Mesendoderm (in vitro differentiated cells): Measurements from ENCODE around the gene LARP7. TPM values are rescaled to one million over a fixed set of nuclear protein-coding genes. Genes with fewer than 3 reads are reported as not detected.

Source experiments
- DNase-seq: peaks from one replicate; pipeline ENCODE4 v3.0.0; 2013
- H2AK5ac ChIP-seq: 2 replicates; pipeline ENCODE4 v1.6.1; 2013; ENCODE audit warnings: low read length, inconsistent platforms
- H2BK120ac ChIP-seq: 2 replicates; pipeline ENCODE4 v1.6.1; 2013; ENCODE audit warnings: low read depth, mild to moderate bottlenecking, low read length, moderate library complexity, mixed read lengths
- H2BK15ac ChIP-seq: replicated peaks from 2 replicates; pipeline ENCODE4 v1.6.1; 2013; ENCODE audit warnings: low read depth, mild to moderate bottlenecking, moderate library complexity
- H2BK5ac ChIP-seq: 2 replicates; pipeline ENCODE4 v1.6.1; 2013; ENCODE audit warnings: low read length, inconsistent platforms
- H3K18ac ChIP-seq: 2 replicates; pipeline ENCODE4 v1.6.1; 2013; ENCODE audit warnings: mild to moderate bottlenecking, low read length, mixed read lengths
- H3K23ac ChIP-seq: one replicate; pipeline ENCODE4 v1.6.1; 2013; ENCODE audit warnings: low read length
- H3K27ac ChIP-seq: 2 replicates; pipeline ENCODE4 v1.5.1; 2013; ENCODE audit warnings: low read depth, mild to moderate bottlenecking, inconsistent platforms, low read length, moderate library complexity
- H3K27me3 ChIP-seq: 2 replicates; pipeline ENCODE4 v1.6.1; 2013; ENCODE audit warnings: low read length, control low read depth, mild to moderate bottlenecking, inconsistent platforms; ENCODE audit not compliant: insufficient read depth, poor library complexity
- H3K36me3 ChIP-seq: 2 replicates; pipeline ENCODE4 v1.6.1; 2013; ENCODE audit warnings: low read length, inconsistent platforms; ENCODE audit not compliant: control insufficient read depth, insufficient read depth
- H3K4ac ChIP-seq: one replicate; pipeline ENCODE4 v1.6.1; 2013; ENCODE audit warnings: low read depth, mild to moderate bottlenecking, low read length, moderate library complexity
- H3K4me1 ChIP-seq: 2 replicates; pipeline ENCODE4 v1.6.1; 2013; ENCODE audit warnings: low read depth, low read length, inconsistent platforms; ENCODE audit not compliant: control insufficient read depth
- H3K4me2 ChIP-seq: 2 replicates; pipeline ENCODE4 v1.6.1; 2013; ENCODE audit warnings: low read length
- H3K4me3 ChIP-seq: 2 replicates; pipeline ENCODE4 v1.5.1; 2013; ENCODE audit warnings: mild to moderate bottlenecking, low read length
- H3K56ac ChIP-seq: one replicate; pipeline ENCODE4 v1.6.1; 2013; ENCODE audit warnings: low read length
- H3K79me1 ChIP-seq: 2 replicates; pipeline ENCODE4 v1.6.1; 2013; ENCODE audit warnings: low read length, inconsistent platforms
- H3K79me2 ChIP-seq: 2 replicates; pipeline ENCODE4 v1.6.1; 2013; ENCODE audit warnings: mild to moderate bottlenecking, low read length; ENCODE audit not compliant: control insufficient read depth, insufficient read depth
- H3K9ac ChIP-seq: 2 replicates; pipeline ENCODE4 v1.6.1; 2013; ENCODE audit warnings: low read length, inconsistent platforms
- H4K5ac ChIP-seq: one replicate; pipeline ENCODE4 v1.6.1; 2013; ENCODE audit warnings: low read length
- H4K8ac ChIP-seq: one replicate; pipeline ENCODE4 v1.6.1; 2013; ENCODE audit warnings: low read depth, mild to moderate bottlenecking, control low read depth, low read length, moderate library complexity
- WGBS: extraction: QIAGEN DNeasy Blood & Tissue Kit; methylation state at CpG from one replicate; pipeline ENCODE4 v1.1.7; 2013; ENCODE audit warnings: low lambda C conversion rate, missing lambda C conversion rate; ENCODE audit not compliant: insufficient coverage; ENCODE audit errors: extremely low coverage; 5-methylcytosine and 5-hydroxymethylcytosine counted together
- polyA plus RNA-seq, 2 experiments: library from polyadenylated mRNA; stranded (reverse); fragments of 200-250 nt; gene quantifications; one replicate each; pipeline ENCODE4 v1.2.3, GENCODE V29; 2013

Gene LARP7
- polyA plus RNA-seq (2013, experiment 1 of 2) = 135 TPM
- 145 TPM for polyA plus RNA-seq (2013, experiment 2 of 2)

- Histone ChIP-seq H2BK15ac (no peak within 1 kb of the TSS), H4K8ac (peak within 1 kb of the TSS; percentile 98), H2BK120ac (no peak within 1 kb of the TSS), H2AK5ac (no peak within 1 kb of the TSS), H3K4ac (no peak within 1 kb of the TSS), H2BK5ac (peak within 1 kb of the TSS; percentile 17), H3K4me3 (peak within 1 kb of the TSS; percentile 96), H3K79me2 (peaks cover 36% of the 10 kb centered on the region), H4K5ac (no peak within 1 kb of the TSS), H3K4me2 (peak within 1 kb of the TSS; percentile 87), H3K79me1 (peaks cover 7% of the 10 kb centered on the region), H3K27me3 (no peaks in the 10 kb centered on the region), H3K23ac (no peak within 1 kb of the TSS), H3K27ac (peak within 1 kb of the TSS; percentile 86), H3K36me3 (no peaks in the 10 kb centered on the region), H3K4me1 (peaks cover 6% of the 10 kb centered on the region), H3K56ac (peak within 1 kb of the TSS; percentile 92), H3K9ac (peak within 1 kb of the TSS; percentile 90), H3K18ac (peak within 1 kb of the TSS; percentile 29)
- WGBS = no CpG with 5 or more reads among the region's 66 CpGs
- DNase-seq = peak; percentile 100
Measured at GRCh38 chr4:112636688-112637551, at the start of gene LARP7, which contains the start of gene ZGRF1. Gene LARP7 (plus strand): TSS chr4:112637143. CDS start chr4:112644670, 7,527 bp downstream. Gene ZGRF1 (minus strand): TSS chr4:112636909. CDS start chr4:112633176, 3,733 bp downstream.

DNA sequence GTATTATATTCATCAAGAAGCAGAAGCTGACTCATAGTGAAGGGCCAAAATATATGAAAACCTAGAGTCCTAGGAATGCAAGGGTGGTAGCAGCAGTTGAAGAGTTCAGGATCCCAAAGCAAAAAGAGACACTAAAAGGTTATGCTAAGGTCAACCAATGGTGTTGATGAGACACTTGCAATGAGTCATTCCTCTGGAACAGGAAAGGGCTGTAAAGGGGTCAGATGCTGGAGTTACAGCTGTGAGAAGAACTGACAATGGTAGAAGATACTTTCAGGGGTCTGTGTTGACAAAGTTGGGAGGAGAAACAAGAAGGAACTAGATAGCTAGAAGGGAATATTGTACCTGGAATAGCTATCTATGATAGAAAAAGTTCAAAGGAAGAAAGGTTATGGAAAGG lies 47.7 kb upstream of the LARP7 start:
- Histone ChIP-seq H3K23ac (no peak overlapping the region), H2BK5ac (no peak overlapping the region)

GRCh38 chr4:112591593-112591992 lies 45.4 kb upstream of the LARP7 start:
- Histone ChIP-seq H3K56ac (no peak overlapping the region), H3K9ac (no peak overlapping the region), H2BK5ac (no peak overlapping the region), H3K4me3 (no peak overlapping the region), H4K8ac (no peak overlapping the region), H3K4me2 (no peak overlapping the region), H4K5ac (no peak overlapping the region), H3K79me2 (no peaks in the 10 kb centered on the region), H2BK15ac (no peak overlapping the region), H3K18ac (no peak overlapping the region), H3K79me1 (no peaks in the 10 kb centered on the region), H3K36me3 (no peaks in the 10 kb centered on the region), H2BK120ac (no peak overlapping the region), H3K4ac (no peak overlapping the region), H2AK5ac (no peak overlapping the region), H3K23ac (no peak overlapping the region), H3K27ac (no peak overlapping the region), H3K27me3 (no peaks in the 10 kb centered on the region), H3K4me1 (no peaks in the 10 kb centered on the region)
- WGBS = no CpG with 5 or more reads among the region's 1 CpG
- peak; percentile 17 for DNase-seq

More for the DNA sequence above, 47.7 kb upstream of the LARP7 start:
- no peaks in the 10 kb centered on the region for H3K27me3 ChIP-seq
- no peak overlapping the region for H4K5ac ChIP-seq
- no peak overlapping the region for H3K4me3 ChIP-seq
- peak; percentile 48 for DNase-seq
- no peak overlapping the region for H2BK120ac ChIP-seq
- H3K9ac ChIP-seq = no peak overlapping the region
- no peak overlapping the region for H2AK5ac ChIP-seq
- no peak overlapping the region for H3K4me2 ChIP-seq
- no peaks in the 10 kb centered on the region for H3K4me1 ChIP-seq
- H3K18ac ChIP-seq = no peak overlapping the region
- no peaks in the 10 kb centered on the region for H3K36me3 ChIP-seq
- no peak overlapping the region for H2BK15ac ChIP-seq
- H3K27ac ChIP-seq = no peak overlapping the region
- no peaks in the 10 kb centered on the region for H3K79me1 ChIP-seq
- no peak overlapping the region for H3K4ac ChIP-seq
- no peaks in the 10 kb centered on the region for H3K79me2 ChIP-seq
- H3K56ac ChIP-seq = no peak overlapping the region
- no peak overlapping the region for H4K8ac ChIP-seq

DNA sequence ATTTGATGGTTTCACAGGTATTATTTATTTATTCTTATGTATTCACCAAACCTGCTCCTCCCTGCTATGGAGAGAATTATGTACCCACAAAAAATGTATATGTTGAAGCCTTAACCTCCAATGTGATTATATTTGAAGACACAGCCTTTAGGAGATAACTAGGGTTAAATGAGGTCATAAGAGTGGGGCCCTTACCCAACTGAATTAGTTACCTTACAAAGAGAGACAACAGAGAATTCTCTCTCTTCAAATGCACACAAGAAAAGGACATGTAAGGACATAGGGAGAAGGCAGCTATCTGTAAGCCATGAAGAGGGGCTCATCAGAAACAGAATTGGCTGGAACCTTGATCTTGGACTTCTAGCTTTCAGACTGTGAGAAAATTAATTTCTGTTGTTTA lies 44.2 kb upstream of the LARP7 start:
- Histone ChIP-seq H3K9ac (no peak overlapping the region), H2BK120ac (no peak overlapping the region), H3K36me3 (no peaks in the 10 kb centered on the region), H3K4ac (no peak overlapping the region), H3K4me2 (no peak overlapping the region), H4K5ac (no peak overlapping the region), H3K4me3 (no peak overlapping the region), H3K4me1 (no peaks in the 10 kb centered on the region), H3K79me2 (no peaks in the 10 kb centered on the region), H2BK15ac (no peak overlapping the region), H2AK5ac (no peak overlapping the region), H2BK5ac (no peak overlapping the region), H3K27me3 (no peaks in the 10 kb centered on the region), H3K79me1 (no peaks in the 10 kb centered on the region), H3K27ac (no peak overlapping the region), H3K56ac (no peak overlapping the region), H4K8ac (no peak overlapping the region), H3K23ac (no peak overlapping the region), H3K18ac (no peak overlapping the region)
- DNase-seq = no peak

DNA sequence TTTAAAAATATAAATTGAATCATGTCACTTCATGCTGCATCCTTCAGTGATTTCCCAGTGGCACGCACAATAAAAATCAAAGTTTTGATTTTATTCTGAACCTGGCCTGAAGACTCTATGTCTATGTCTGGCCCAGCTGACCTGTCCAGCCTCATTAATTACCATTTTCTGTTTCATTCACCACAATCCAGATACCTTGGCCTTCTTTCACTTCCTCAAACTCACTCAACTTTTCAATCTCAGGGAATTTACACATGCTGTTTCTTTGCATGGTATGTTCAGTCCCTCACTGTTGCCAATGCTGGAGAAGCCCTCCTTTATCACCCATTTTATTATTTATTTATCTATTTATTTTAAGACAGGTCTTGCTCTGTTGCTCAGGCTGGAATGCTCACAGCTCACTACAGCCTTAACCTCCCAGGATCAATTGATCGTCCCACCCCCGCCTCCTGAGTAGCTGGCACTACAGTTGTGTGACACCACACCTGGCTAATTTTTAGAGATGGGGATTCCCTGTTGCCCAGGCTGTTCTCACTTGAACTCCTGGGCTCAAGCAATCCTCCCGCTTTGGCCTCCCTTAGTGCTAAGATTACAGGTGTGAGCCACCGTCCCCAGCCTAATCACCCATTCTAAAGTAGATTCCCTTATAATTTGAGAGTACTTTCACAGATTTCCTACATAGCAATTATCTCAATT lies 43.4 kb upstream of the LARP7 start:
- no peak overlapping the region for H3K23ac ChIP-seq
- no peaks in the 10 kb centered on the region for H3K36me3 ChIP-seq
- H3K9ac ChIP-seq = no peak overlapping the region
- no peak overlapping the region for H4K5ac ChIP-seq
- no peak overlapping the region for H3K4me2 ChIP-seq
- H2BK120ac ChIP-seq = no peak overlapping the region
- no peaks in the 10 kb centered on the region for H3K79me2 ChIP-seq
- H3K4me3 ChIP-seq = no peak overlapping the region
- no peak overlapping the region for H3K4ac ChIP-seq
- no CpG with 5 or more reads among the region's 5 CpGs for whole genome bisulfite sequencing
- peak; percentile 2 for DNase-seq
- H3K18ac ChIP-seq = no peak overlapping the region
- no peak overlapping the region for H3K56ac ChIP-seq
- H2BK5ac ChIP-seq = no peak overlapping the region
- H2BK15ac ChIP-seq = no peak overlapping the region
- no peaks in the 10 kb centered on the region for H3K27me3 ChIP-seq
- no peaks in the 10 kb centered on the region for H3K79me1 ChIP-seq
- H4K8ac ChIP-seq = no peak overlapping the region
- H3K27ac ChIP-seq = no peak overlapping the region
- no peak overlapping the region for H2AK5ac ChIP-seq
- H3K4me1 ChIP-seq = no peaks in the 10 kb centered on the region
